GM12878 (cell line): ENCODE data around the gene REEP6. TPM values are rescaled to one million over a fixed set of nuclear protein-coding genes. Genes with fewer than 3 reads are reported as not detected.

Experiments used
- ATAC-seq: fragments of 200-7000 bp; cut with Tn5 transposase; 3 replicates; pipeline ENCODE4 v1.9.1; 2020; ENCODE audit warnings: mild to moderate bottlenecking, moderate library complexity
- BruUV-seq: library from RNA; stranded (reverse); fragments of 400-500 nt; replicated peaks from 2 replicates; lab custom pipeline; 2021; lab: Mats Ljungman, UMichigan
- CTCF ChIA-PET: fragments of 300-600 bp; sonication (Branson Sonifier 250); formaldehyde crosslinking; extraction: SDS; loops from one replicate; lab custom pipeline; 2021; ENCODE audit warnings: inconsistent platforms; lab: Yijun Ruan, JAX
- POLR2A ChIA-PET: fragments of 350-600 bp; formaldehyde crosslinking; extraction: SDS; loops from one replicate; lab custom pipeline; 2021; ENCODE audit warnings: inconsistent platforms; lab: Charles Lee
- RAD21 ChIA-PET: fragments of 300-600 bp; sonication (Branson Sonifier 250); formaldehyde crosslinking; loops from one replicate; lab custom pipeline; 2023; ENCODE audit warnings: antibody characterized with exemption; ENCODE audit not compliant: unreplicated experiment; lab: Charles Lee
- SMC1A ChIA-PET: fragments of 300-600 bp; sonication (Branson Sonifier 250); formaldehyde crosslinking; loops from one replicate; lab custom pipeline; 2023; ENCODE audit not compliant: unreplicated experiment, uncharacterized antibody; lab: Charles Lee
- DNase-seq: peaks from one replicate; pipeline ENCODE4 v3.0.0-alpha.2; 2011; ENCODE audit warnings: low read depth, low spot score
- FAIRE-seq: peaks from 3 replicates; lab custom pipeline; 2011; peaks lifted over from hg19 to GRCh38; lab: Jason Lieb, UNC
- H2AFZ ChIP-seq: 2 replicates; pipeline ENCODE4 v1.6.0; 2011; ENCODE audit warnings: low read depth, low read length, control low read depth; ENCODE audit not compliant: control insufficient read depth
- H3K27ac ChIP-seq: 2 replicates; pipeline ENCODE4 v1.5.1; 2011; ENCODE audit warnings: control low read depth; ENCODE audit not compliant: control insufficient read depth, insufficient read depth
- H3K27me3 ChIP-seq, 2 experiments: replicated peaks in 1 of 2; 2 replicates each; pipeline versions ENCODE4 v1.6.0 to v1.6.1; 2011; ENCODE audit warnings: low read length in 1 of 2; ENCODE audit not compliant: control insufficient read depth in 2 of 2, insufficient read depth in 2 of 2
- H3K36me3 ChIP-seq, 2 experiments: 2 replicates each; pipeline ENCODE4 v1.5.1; 2011; ENCODE audit warnings: low read length in 1 of 2; ENCODE audit not compliant: control insufficient read depth in 2 of 2, insufficient read depth in 2 of 2
- H3K4me1 ChIP-seq: 2 replicates; pipeline ENCODE4 v1.6.1; 2011; ENCODE audit warnings: mild to moderate bottlenecking, low read length, moderate library complexity, mixed read lengths; ENCODE audit not compliant: control insufficient read depth, insufficient read depth
- H3K4me2 ChIP-seq: 2 replicates; pipeline ENCODE4 v1.6.0; 2011; ENCODE audit warnings: control low read depth; ENCODE audit not compliant: control insufficient read depth, insufficient read depth
- H3K4me3 ChIP-seq: fragments of 200-600 bp; sonication (generic); 2 replicates; pipeline ENCODE4 v1.5.1; 2016
- H3K79me2 ChIP-seq: 2 replicates; pipeline ENCODE4 v1.6.0; 2011; ENCODE audit warnings: low read length; ENCODE audit not compliant: control insufficient read depth, insufficient read depth
- H3K9ac ChIP-seq: 2 replicates; pipeline ENCODE4 v1.8.0; 2011; ENCODE audit warnings: low read length, control low read depth, mixed read lengths; ENCODE audit not compliant: control insufficient read depth, insufficient read depth
- H3K9me3 ChIP-seq: replicated peaks from 3 replicates; pipeline ENCODE4 v1.5.1; 2011; ENCODE audit warnings: mild to moderate bottlenecking, low read length; ENCODE audit not compliant: control insufficient read depth, insufficient read depth
- H4K20me1 ChIP-seq: 2 replicates; pipeline ENCODE4 v1.6.0; 2011; ENCODE audit not compliant: control insufficient read depth, insufficient read depth
- BMI1 ChIP-seq: fragments of 450-650 bp; IDR thresholded peaks from 2 replicates; pipeline ENCODE4 v1.6.1; 2016; ENCODE audit warnings: mild to moderate bottlenecking, moderate library complexity, borderline replicate concordance
- POLR2A ChIP-seq: IDR thresholded peaks from 2 replicates; pipeline ENCODE4 v1.6.1; 2011; ENCODE audit warnings: low read depth, mild to moderate bottlenecking, low read length
- POLR2AphosphoS5 ChIP-seq: IDR thresholded peaks from 2 replicates; pipeline ENCODE4 v1.6.1; 2011; ENCODE audit warnings: mild to moderate bottlenecking, low read length, inconsistent platforms
- TBL1XR1 ChIP-seq: IDR thresholded peaks from 2 replicates; pipeline ENCODE4 v1.6.1; 2012; ENCODE audit warnings: low read depth, low read length, improper control_type of control experiment
- WGBS: methylation state at CpG from one replicate; pipeline ENCODE4 v1.1.6; 2016; ENCODE audit warnings: low lambda C conversion rate; ENCODE audit not compliant: insufficient replicate concordance, insufficient coverage; ENCODE audit errors: missing lambda C conversion rate; 5-methylcytosine and 5-hydroxymethylcytosine counted together
- in situ Hi-C: fragments of 300-500 bp; cut with MboI; formaldehyde crosslinking; loops from 9 replicates; pipeline ENCODE4 v1.14.3; 2018; ENCODE audit warnings: mixed read lengths
- intact Hi-C: fragments of 100-400 bp; cut with micrococcal nuclease; formaldehyde crosslinking; loops from one replicate; pipeline ENCODE4 v1.14.2; 2022; ENCODE audit not compliant: unreplicated experiment
- polyA plus RNA-seq, 11 experiments: library from polyadenylated mRNA; depleted of rRNA in 4 of 11; unstranded in 6 of 11; stranded (reverse) in 5 of 11; fragments of >200 nt; fragmentation: Nextera tagmentation in 4 of 11; fragmentation: Illumina TruSeq in 1 of 11; extraction: Ambion mirVana in 4 of 11; extraction: Trizol in 1 of 11; gene quantifications; 1 replicate in 1 of 11; 2 replicates in 10 of 11; pipeline versions ENCODE4 v1.2.1 to v1.2.3, GENCODE V29; 2011 to 2016; ENCODE audit warnings: inconsistent platforms in 2 of 11, missing spikeins in 2 of 11, low read depth in 1 of 11
- total RNA-seq, 4 experiments: library from RNA; depleted of rRNA in 3 of 4; stranded (reverse); fragments of >200 nt in 3 of 4; fragmentation: Illumina TruSeq in 1 of 4; extraction: Trizol in 1 of 4; gene quantifications; 2 replicates each; pipeline versions ENCODE4 v1.2.1 to v1.2.3, GENCODE V29; 2013 to 2021
- TF ChIP-seq, protein P1 (sequence below), 3 experiments: IDR thresholded peaks in 2 of 3; conservative IDR thresholded peaks in 1 of 3; 2 replicates each; pipeline ENCODE4 v1.5.1; 2011; ENCODE audit warnings: low read depth in 3 of 3, low read length in 3 of 3, mild to moderate bottlenecking in 3 of 3, control low read depth in 2 of 3, moderate library complexity in 2 of 3, inconsistent platforms in 1 of 3, mixed read lengths in 1 of 3; ENCODE audit not compliant: control insufficient read depth in 2 of 3, insufficient read depth in 1 of 3; ENCODE audit errors: extremely low read depth in 1 of 3

REEP6 gene
- total and polyA plus RNA-seq, 10 of the 15 experiments (the other 5 are each of a cell fraction or from before 2014, with no cell fraction given): 0.06 to 1.1 (median 0.39) TPM; not detected in 2

DNA sequence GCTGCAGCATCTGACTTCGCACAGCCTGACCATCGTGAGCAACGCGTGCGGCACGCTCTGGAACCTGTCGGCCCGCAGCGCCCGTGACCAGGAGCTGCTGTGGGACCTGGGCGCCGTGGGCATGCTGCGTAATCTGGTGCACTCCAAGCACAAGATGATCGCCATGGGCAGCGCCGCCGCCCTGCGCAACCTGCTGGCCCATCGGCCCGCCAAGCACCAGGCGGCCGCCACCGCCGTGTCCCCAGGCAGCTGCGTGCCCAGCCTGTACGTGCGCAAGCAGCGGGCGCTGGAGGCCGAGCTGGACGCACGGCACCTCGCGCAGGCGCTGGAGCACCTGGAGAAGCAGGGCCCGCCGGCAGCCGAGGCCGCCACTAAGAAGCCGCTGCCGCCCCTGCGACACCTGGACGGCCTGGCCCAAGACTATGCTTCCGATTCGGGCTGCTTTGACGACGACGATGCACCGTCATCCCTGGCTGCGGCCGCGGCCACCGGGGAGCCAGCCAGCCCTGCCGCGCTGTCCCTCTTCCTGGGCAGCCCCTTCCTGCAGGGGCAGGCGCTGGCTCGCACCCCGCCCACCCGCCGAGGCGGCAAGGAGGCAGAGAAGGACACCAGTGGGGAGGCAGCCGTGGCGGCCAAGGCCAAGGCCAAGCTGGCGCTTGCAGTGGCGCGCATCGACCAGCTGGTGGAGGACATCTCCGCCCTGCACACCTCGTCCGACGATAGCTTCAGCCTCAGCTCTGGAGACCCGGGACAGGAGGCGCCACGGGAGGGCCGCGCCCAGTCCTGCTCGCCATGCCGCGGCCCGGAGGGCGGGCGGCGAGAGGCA lies 25.6 kb upstream of the REEP6 start:
- intact Hi-C loops: no loop called here
- Histone ChIP-seq H4K20me1 (no peaks in the 10 kb centered on the region), H3K27ac (no peak overlapping the region), H3K36me3 (no peaks in the 10 kb centered on the region), H3K9me3 (no peaks in the 10 kb centered on the region), H3K4me1 (no peaks in the 10 kb centered on the region; the same call in 1 of the 2 replicates), H3K4me3 (no peak overlapping the region), H3K79me2 (no peaks in the 10 kb centered on the region), H3K4me2 (no peak overlapping the region), H3K9ac (no peak overlapping the region), H3K27me3 (peaks cover 7 to 12% of the 10 kb centered on the region in 2 experiments), H2AFZ (no peak overlapping the region)
- in situ Hi-C loops: no loop called here
- TF ChIP-seq, protein P1, sequence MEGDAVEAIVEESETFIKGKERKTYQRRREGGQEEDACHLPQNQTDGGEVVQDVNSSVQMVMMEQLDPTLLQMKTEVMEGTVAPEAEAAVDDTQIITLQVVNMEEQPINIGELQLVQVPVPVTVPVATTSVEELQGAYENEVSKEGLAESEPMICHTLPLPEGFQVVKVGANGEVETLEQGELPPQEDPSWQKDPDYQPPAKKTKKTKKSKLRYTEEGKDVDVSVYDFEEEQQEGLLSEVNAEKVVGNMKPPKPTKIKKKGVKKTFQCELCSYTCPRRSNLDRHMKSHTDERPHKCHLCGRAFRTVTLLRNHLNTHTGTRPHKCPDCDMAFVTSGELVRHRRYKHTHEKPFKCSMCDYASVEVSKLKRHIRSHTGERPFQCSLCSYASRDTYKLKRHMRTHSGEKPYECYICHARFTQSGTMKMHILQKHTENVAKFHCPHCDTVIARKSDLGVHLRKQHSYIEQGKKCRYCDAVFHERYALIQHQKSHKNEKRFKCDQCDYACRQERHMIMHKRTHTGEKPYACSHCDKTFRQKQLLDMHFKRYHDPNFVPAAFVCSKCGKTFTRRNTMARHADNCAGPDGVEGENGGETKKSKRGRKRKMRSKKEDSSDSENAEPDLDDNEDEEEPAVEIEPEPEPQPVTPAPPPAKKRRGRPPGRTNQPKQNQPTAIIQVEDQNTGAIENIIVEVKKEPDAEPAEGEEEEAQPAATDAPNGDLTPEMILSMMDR (IDR thresholded peaks at IDR 0.05 in 2 of 3, conservative IDR thresholded peaks at IDR 0.05 in 1 of 3; ENCODE audit: control insufficient read depth in 2 of 3, extremely low read depth in 1 of 3, insufficient read depth in 1 of 3, low read depth in 3 of 3, low read length in 3 of 3): peak in 2 of 3 experiments; percentile 10 to 36; a peak in 2 of 6 replicates
- TF ChIP-seq POLR2A (peak; percentile 18; the same call in 1 of the 2 replicates), TBL1XR1 (no peak), POLR2AphosphoS5 (no peak), BMI1 (no peak)
- peak; percentile 66 for ATAC-seq
- ChIA-PET SMC1A (no interaction called here), RAD21 (no interaction called here), POLR2A (interaction anchor here (0.5 kb wide), 1 partner anchor 138 kb away, joined by 4 read pairs; no protein-coding TSS in a partner anchor), CTCF (interaction anchor here (1.1 kb wide), 1 partner anchor 41 kb away, joined by 3 read pairs; no protein-coding TSS in a partner anchor)
- DNase-seq: no peak
- no peak for FAIRE-seq
- 57% methylated on average over 82 of the region's 83 CpGs for whole genome bisulfite sequencing
- no TSS peak for BruUV-seq
